ENCODE data around the gene ABO.

ABO gene

DNA sequence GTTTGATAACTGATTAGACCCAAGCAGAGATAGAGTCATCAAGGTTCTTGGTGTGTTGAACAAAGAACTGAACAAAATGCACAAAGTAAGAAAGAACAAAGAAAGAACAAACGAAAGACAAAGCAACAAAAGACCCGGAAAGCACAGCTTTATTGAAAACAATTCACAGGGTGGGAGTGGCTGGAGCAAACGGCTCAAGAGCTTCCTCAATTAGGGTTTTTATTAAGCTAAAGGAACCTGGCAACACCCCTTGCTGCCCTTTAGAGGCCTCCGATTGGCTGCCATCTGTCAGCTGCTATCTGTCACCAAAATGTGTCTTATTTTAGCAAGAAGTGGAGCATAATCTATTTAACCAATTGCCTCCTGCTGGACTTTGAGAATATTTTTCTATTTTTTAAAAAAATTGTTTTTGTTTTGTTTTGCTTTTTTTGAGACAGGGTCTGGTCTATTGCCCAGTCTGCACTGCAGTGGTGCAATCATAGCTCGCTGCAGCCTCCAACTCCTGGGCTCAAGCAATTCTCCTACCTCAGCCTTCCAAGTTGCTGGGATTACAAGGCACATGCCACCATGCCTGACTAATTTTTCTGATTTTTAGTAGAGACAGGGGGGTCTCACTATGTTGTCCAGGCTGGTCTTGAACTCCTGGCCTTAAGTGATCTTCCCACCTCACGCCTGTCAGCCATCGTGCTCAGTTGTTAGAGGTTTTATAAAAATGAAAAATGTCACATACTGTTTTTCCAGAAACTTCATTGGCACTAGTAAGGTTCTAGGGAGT is 7.7 kb upstream of the ABO start:
- H3K4me3 ChIP-seq = no peak overlapping the region
- peaks cover 35 to 54% (median 39%) of the 10 kb centered on the region in 11 experiments for H3K9me3 ChIP-seq (replicated peaks in 1 of 11)
- peaks cover 0 to 4% (median 0%) of the 10 kb centered on the region in 11 experiments; a peak in 2 of 22 replicates for H3K27me3 ChIP-seq
- no peaks in the 10 kb centered on the region for H3K4me1 ChIP-seq
- H3K9ac ChIP-seq = no peak overlapping the region
- H3K27ac ChIP-seq = no peak overlapping the region
- H3K4me2 ChIP-seq = no peak overlapping the region
- H3K36me3 ChIP-seq = peaks cover 0 to 3% (median 0%) of the 10 kb centered on the region in 11 experiments; a peak in 2 of 22 replicates
- TF ChIP-seq Cebpa-rat (IDR thresholded peaks at IDR 0.05) = no peak
- H4K20me1 ChIP-seq = no peaks in the 10 kb centered on the region

DNA sequence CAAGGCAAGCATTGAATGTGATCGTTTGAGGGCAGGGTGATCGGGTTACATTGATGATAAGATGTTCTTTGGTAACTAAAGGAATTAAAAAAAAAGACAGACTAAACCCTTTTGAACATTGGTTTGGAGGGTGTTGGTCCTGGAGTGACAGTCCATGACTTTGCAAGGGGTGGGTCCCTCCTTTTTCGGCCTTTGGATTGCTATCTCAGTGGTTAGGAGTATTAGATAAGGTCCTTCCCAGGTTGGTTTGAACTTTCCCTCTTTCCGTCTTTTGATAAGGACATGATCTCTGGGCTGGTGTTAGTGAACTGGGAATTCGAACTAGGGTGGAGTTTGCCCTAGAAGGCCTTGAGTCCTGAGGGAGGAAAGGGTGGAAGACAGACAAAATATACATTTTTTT is 5.4 kb upstream of the ABO start:
- H3K4me3 ChIP-seq = no peak overlapping the region
- no peaks in the 10 kb centered on the region for H3K4me1 ChIP-seq
- H3K36me3 ChIP-seq = peaks cover 0 to 3% (median 0%) of the 10 kb centered on the region in 11 experiments; a peak in 2 of 22 replicates
- no peaks in the 10 kb centered on the region for H4K20me1 ChIP-seq
- no peak overlapping the region for H3K9ac ChIP-seq
- peaks cover 11 to 23% (median 17%) of the 10 kb centered on the region in 11 experiments for H3K27me3 ChIP-seq
- H3K4me2 ChIP-seq = no peak overlapping the region
- no peak overlapping the region for H3K27ac ChIP-seq
- peaks cover 42 to 57% (median 47%) of the 10 kb centered on the region in 11 experiments for H3K9me3 ChIP-seq (replicated peaks in 1 of 11)
- TF ChIP-seq Cebpa-rat (IDR thresholded peaks at IDR 0.05) = no peak

GRCh38 chr9:133278161-133279114 is 3.4 kb upstream of the ABO start:
- no peak overlapping the region for H3K27ac ChIP-seq
- H3K9ac ChIP-seq = no peak overlapping the region
- H3K4me2 ChIP-seq = no peak overlapping the region
- peaks cover 59 to 71% (median 66%) of the 10 kb centered on the region in 11 experiments for H3K9me3 ChIP-seq (replicated peaks in 1 of 11)
- H3K36me3 ChIP-seq = peaks cover 0 to 3% (median 0%) of the 10 kb centered on the region in 11 experiments; a peak in 2 of 22 replicates
- no peak for TF ChIP-seq Cebpa-rat (IDR thresholded peaks at IDR 0.05)
- H3K4me3 ChIP-seq = no peak overlapping the region
- H4K20me1 ChIP-seq = no peaks in the 10 kb centered on the region
- H3K4me1 ChIP-seq = peaks cover 0 to under 1% (median 0%) of the 10 kb centered on the region in 10 experiments; a peak in 1 of 20 replicates
- peaks cover 31 to 43% (median 36%) of the 10 kb centered on the region in 11 experiments for H3K27me3 ChIP-seq

GRCh38 chr9:133277467-133277866 is 2.5 kb upstream of the ABO start:
- Histone ChIP-seq H3K27me3 (peaks cover 32 to 48% (median 42%) of the 10 kb centered on the region in 11 experiments), H3K4me3 (no peak overlapping the region), H3K27ac (no peak overlapping the region), H3K9me3 (replicated peaks in 1 of 11) (peaks cover 59 to 73% (median 69%) of the 10 kb centered on the region in 11 experiments), H3K4me2 (no peak overlapping the region), H4K20me1 (no peaks in the 10 kb centered on the region), H3K9ac (no peak overlapping the region), H3K4me1 (peaks cover 0 to 7% (median 0%) of the 10 kb centered on the region in 10 experiments; a peak in 4 of 20 replicates), H3K36me3 (peaks cover 0 to 3% (median 0%) of the 10 kb centered on the region in 11 experiments; a peak in 2 of 22 replicates)
- TF ChIP-seq Cebpa-rat (IDR thresholded peaks at IDR 0.05) = no peak

- peaks cover 32 to 48% (median 42%) of the 10 kb centered on the region in 11 experiments for H3K27me3 ChIP-seq
- H3K9ac ChIP-seq = no peak overlapping the region
- H3K4me2 ChIP-seq = no peak overlapping the region
- peaks cover 59 to 73% (median 69%) of the 10 kb centered on the region in 11 experiments for H3K9me3 ChIP-seq (replicated peaks in 1 of 11)
- peaks cover 0 to 7% (median 0%) of the 10 kb centered on the region in 10 experiments; a peak in 4 of 20 replicates for H3K4me1 ChIP-seq
- H3K4me3 ChIP-seq = no peak overlapping the region
- H3K27ac ChIP-seq = no peak overlapping the region
- peaks cover 0 to 3% (median 0%) of the 10 kb centered on the region in 11 experiments; a peak in 2 of 22 replicates for H3K36me3 ChIP-seq
- no peaks in the 10 kb centered on the region for H4K20me1 ChIP-seq
- no peak for TF ChIP-seq Cebpa-rat (IDR thresholded peaks at IDR 0.05)
These were observed 1.9 kb upstream of the ABO start for GRCh38 chr9:133276923-133277322.

- H3K27me3 ChIP-seq = peaks cover 32 to 53% (median 42%) of the 10 kb centered on the region in 11 experiments
- H3K4me1 ChIP-seq = peaks cover 0 to 7% (median 0%) of the 10 kb centered on the region in 10 experiments; a peak in 4 of 20 replicates
- H3K36me3 ChIP-seq = peaks cover 0 to 3% (median 0%) of the 10 kb centered on the region in 11 experiments; a peak in 2 of 22 replicates
- H3K4me2 ChIP-seq = no peak overlapping the region
- no peak for TF ChIP-seq Cebpa-rat (IDR thresholded peaks at IDR 0.05)
- peaks cover 59 to 73% (median 69%) of the 10 kb centered on the region in 11 experiments for H3K9me3 ChIP-seq (replicated peaks in 1 of 11)
- H3K4me3 ChIP-seq = peak overlapping the region in 3 of 10 experiments; percentile 25 to 33 (median 25); a peak in 2 of 20 replicates
- no peak overlapping the region for H3K27ac ChIP-seq
- H4K20me1 ChIP-seq = no peaks in the 10 kb centered on the region
- H3K9ac ChIP-seq = no peak overlapping the region
These were observed 1.2 kb upstream of the ABO start for GRCh38 chr9:133276001-133276884.

DNA sequence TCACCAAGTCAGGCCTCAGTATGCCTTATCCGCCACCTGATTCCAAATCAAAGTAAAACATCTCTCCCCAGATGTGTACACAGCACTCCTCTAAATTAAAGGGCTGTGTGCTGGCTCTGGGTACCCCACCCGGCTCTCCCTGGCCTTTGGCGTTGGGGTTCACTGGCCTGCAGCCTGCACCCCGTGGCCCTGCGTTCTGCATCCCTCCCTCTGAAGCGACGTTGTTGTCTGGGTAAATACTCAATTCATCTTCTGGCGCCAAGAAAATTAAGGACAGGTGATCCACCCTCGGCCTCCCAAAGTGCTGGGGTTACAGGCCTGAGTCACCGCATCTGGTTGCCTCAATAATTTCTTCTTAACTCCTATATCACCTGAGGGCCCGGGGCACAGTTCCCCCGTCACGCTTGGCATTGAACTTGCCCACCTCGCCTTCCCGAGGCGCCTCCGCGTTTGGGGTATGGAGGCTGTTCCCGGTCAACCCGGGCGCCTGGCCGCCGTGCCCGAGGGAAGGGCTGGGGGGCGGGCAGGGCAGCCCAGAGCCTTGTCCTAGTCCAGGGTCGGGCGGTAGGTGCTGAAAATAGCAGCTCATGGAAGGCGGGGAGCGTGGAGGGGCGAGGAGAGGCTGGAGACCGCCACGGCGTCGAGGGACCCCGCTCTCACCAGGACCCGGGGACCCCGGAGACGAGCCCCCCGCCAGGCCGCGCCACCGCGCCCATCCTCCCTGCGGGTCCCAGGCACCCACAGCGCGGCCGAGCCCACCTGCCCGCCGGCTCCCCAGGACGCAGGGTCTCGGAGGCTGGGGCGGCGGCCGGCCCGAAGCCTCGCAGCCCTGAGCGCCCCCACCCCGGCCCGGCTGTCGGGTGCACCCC is 531 bp downstream of the ABO start:
- Histone ChIP-seq H3K36me3 (peaks cover 0 to 3% (median 0%) of the 10 kb centered on the region in 11 experiments; a peak in 2 of 22 replicates), H3K4me2 (no peak overlapping the region), H3K4me1 (peaks cover 0 to 7% (median 0%) of the 10 kb centered on the region in 10 experiments; a peak in 4 of 20 replicates), H3K9ac (no peak overlapping the region), H3K4me3 (peak overlapping the region in 6 of 10 experiments; percentile 19 to 50 (median 28); a peak in 7 of 20 replicates), H3K9me3 (replicated peaks in 1 of 11) (peaks cover 57 to 66% (median 61%) of the 10 kb centered on the region in 11 experiments), H3K27ac (no peak overlapping the region), H3K27me3 (peaks cover 32 to 53% (median 42%) of the 10 kb centered on the region in 11 experiments), H4K20me1 (no peaks in the 10 kb centered on the region)
- no peak for TF ChIP-seq Cebpa-rat (IDR thresholded peaks at IDR 0.05)
